Fibroblast of peridontal ligament (primary cell): ENCODE data around the gene DENND1C.
A peak's percentile ranks its signal among the peaks of the same experiment; 100 is the strongest.

ENCODE experiments used
- DNase-seq: peaks from one replicate; pipeline ENCODE4 v3.0.0-alpha.2; 2010; ENCODE audit errors: extremely low read depth

The DENND1C gene

GRCh38 chr19:6481541-6482342 lies at the start of gene DENND1C:
Gene DENND1C (minus strand): TSS chr19:6481787. CDS start chr19:6481695, 92 bp downstream.
- no peak for DNase-seq

- DNase-seq: peak; percentile 61
Measured at GRCh38 chr19:6530386-6531162, 49.0 kb upstream of the DENND1C start, which contains the start of gene TNFSF9. Gene TNFSF9 (plus strand): TSS chr19:6531026. CDS start chr19:6531037, 11 bp downstream.

GRCh38 chr19:6529937-6530385 lies 48.4 kb upstream of the DENND1C start:
- no peak for DNase-seq

- no peak for DNase-seq
Measured at GRCh38 chr19:6529351-6529750, 47.8 kb upstream of the DENND1C start.

- DNase-seq: no peak
Measured at GRCh38 chr19:6528544-6529121, 47.0 kb upstream of the DENND1C start.

GRCh38 chr19:6527893-6528543 lies 46.4 kb upstream of the DENND1C start:
- DNase-seq: no peak

GRCh38 chr19:6524311-6524710 lies 42.7 kb upstream of the DENND1C start:
- DNase-seq: no peak

GRCh38 chr19:6522712-6523111 lies 41.1 kb upstream of the DENND1C start:
- no peak for DNase-seq

GRCh38 chr19:6521718-6522646 lies 40.4 kb upstream of the DENND1C start:
- no peak for DNase-seq

GRCh38 chr19:6519289-6519688 lies 37.7 kb upstream of the DENND1C start:
- DNase-seq: peak; percentile 64

- no peak for DNase-seq
Measured at GRCh38 chr19:6518145-6518911, 36.7 kb upstream of the DENND1C start.

GRCh38 chr19:6516659-6517291 lies 35.2 kb upstream of the DENND1C start:
- peak; percentile 49 for DNase-seq

- DNase-seq: peak; percentile 34
Measured at GRCh38 chr19:6516018-6516658, 34.6 kb upstream of the DENND1C start.

GRCh38 chr19:6514926-6515544 lies 33.4 kb upstream of the DENND1C start:
- DNase-seq: no peak

GRCh38 chr19:6514089-6514488 lies 32.5 kb upstream of the DENND1C start:
- DNase-seq: no peak

GRCh38 chr19:6510618-6511017 lies 29.0 kb upstream of the DENND1C start:
- DNase-seq: no peak

- no peak for DNase-seq
Measured at GRCh38 chr19:6509118-6509971, 27.8 kb upstream of the DENND1C start.
